GM10266 (cell line): Measurements from ENCODE around the gene FAM184B.

Experiments used
- DNase-seq: peaks from one replicate; pipeline ENCODE4 v3.0.0; 2012; ENCODE audit errors: extremely low spot score
- TF ChIP-seq, protein P1 (sequence below): IDR thresholded peaks from 2 replicates; pipeline ENCODE4 v1.5.1; 2012; ENCODE audit warnings: mild to moderate bottlenecking, low read depth; ENCODE audit not compliant: control insufficient read depth, insufficient read depth; ENCODE audit errors: missing control alignments

FAM184B gene

GRCh38 chr4:17623451-17624001 lies 157.9 kb downstream of the FAM184B start:
- no peak for DNase-seq
- TF ChIP-seq, protein P1, sequence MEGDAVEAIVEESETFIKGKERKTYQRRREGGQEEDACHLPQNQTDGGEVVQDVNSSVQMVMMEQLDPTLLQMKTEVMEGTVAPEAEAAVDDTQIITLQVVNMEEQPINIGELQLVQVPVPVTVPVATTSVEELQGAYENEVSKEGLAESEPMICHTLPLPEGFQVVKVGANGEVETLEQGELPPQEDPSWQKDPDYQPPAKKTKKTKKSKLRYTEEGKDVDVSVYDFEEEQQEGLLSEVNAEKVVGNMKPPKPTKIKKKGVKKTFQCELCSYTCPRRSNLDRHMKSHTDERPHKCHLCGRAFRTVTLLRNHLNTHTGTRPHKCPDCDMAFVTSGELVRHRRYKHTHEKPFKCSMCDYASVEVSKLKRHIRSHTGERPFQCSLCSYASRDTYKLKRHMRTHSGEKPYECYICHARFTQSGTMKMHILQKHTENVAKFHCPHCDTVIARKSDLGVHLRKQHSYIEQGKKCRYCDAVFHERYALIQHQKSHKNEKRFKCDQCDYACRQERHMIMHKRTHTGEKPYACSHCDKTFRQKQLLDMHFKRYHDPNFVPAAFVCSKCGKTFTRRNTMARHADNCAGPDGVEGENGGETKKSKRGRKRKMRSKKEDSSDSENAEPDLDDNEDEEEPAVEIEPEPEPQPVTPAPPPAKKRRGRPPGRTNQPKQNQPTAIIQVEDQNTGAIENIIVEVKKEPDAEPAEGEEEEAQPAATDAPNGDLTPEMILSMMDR: no peak

DNA sequence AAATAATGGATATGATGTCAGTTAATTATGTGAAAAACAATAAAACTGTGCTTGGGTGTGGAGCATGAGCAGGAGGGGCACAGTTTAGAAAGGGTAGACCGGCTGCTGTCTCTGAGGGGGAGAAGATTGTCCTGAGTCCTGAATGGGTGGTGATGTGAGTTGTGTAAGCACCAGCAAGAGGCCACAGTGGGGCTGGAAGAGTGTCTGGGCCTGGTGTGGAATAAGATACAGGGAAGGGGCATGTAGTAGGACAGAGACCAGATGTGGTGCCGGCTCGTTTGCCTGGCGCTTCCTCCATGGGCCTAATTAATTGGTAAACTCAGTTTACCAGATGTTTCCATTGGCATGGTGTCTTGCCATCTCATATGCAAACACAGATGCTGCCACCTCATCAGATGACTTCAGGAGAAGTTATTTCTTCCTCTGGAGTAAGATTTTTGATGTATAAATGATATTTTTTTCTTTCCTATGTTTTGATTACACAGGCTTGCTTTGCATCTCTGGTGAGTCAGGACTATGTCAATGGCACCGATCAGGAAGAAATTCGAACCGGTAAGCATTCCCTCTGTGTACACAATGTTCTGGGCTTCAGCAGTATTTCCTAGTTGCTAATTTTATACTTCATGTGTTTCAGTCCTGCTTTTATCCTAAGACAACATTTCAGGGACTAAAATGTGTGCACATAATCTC lies 161.9 kb downstream of the FAM184B start:
- DNase-seq: no peak
- TF ChIP-seq, protein P1: no peak

DNA sequence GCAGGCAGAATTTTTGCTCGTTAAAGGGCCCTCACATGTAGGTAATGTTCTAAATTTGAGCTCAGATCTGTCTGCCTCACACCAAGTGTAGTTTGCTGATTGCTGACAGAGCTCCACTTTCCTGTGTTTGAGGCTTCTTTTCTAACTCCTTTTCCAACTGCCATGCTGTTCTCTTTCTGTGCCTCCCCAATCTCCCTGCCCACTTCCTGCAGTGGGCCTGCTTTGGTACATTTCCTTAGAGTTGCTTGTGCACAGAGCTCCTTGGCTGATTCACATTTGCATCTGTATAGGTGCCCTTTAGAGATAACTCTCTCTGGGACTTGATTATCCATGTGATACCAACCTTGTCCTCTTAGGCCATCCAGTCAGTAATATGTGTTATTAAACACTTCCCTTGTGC lies 162.5 kb downstream of the FAM184B start:
- DNase-seq: no peak

DNA sequence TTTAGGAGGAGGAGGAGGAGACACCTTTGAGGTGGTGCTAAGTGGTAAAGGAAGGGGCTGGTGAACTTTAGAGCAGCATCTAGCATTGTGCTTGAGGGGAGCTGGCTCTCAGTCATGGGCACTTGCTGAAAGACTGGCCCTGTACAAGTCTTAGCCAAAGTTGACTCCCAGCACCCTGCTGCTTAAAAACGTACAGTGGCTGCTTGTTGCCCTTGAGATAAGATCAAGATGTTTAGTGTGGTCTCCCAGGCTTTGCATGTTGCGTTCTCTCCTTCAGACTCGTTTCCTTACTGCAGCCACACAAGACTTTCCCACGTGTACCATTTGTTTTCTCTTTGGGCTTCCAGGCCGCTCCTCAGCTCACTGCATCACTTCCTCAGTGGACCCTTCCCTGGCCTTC lies 165.1 kb downstream of the FAM184B start:
- DNase-seq: no peak
- TF ChIP-seq, protein P1: no peak

More for the DNA sequence above, 162.5 kb downstream of the FAM184B start:
- TF ChIP-seq, protein P1: no peak

- TF ChIP-seq, protein P1: no peak
Measured at GRCh38 chr4:17614416-17615299, 166.8 kb downstream of the FAM184B start, which contains the start of gene MED28. MED28 (plus strand) TSS chr4:17614641; CDS start chr4:17614655, 14 bp downstream.

GRCh38 chr4:17613761-17614415 lies 167.5 kb downstream of the FAM184B start:
- DNase-seq: no peak
- TF ChIP-seq, protein P1: no peak

More at GRCh38 chr4:17614416-17615299, 166.8 kb downstream of the FAM184B start, which contains the start of gene MED28:
- peak; percentile 94 for DNase-seq
